NT2/D1 (cell line): ENCODE data around the gene INHBE.
"Not testable (repeated sequence)": the region's sequence is repeated elsewhere in the genome, so short reads cannot be mapped to it uniquely, and the experiment has no call there.

Source experiments
- DNase-seq: peaks from one replicate; pipeline ENCODE4 v3.0.0-alpha.2; 2011; ENCODE audit warnings: low read depth, low spot score
- H3K27me3 ChIP-seq: 2 replicates; pipeline ENCODE4 v1.6.0; 2011; ENCODE audit warnings: mild to moderate bottlenecking; ENCODE audit not compliant: insufficient read length, insufficient read depth
- H3K36me3 ChIP-seq: 2 replicates; pipeline ENCODE4 v1.6.1; 2011; ENCODE audit warnings: mild to moderate bottlenecking, low read length, mixed read lengths; ENCODE audit not compliant: insufficient read depth, insufficient read length
- H3K4me1 ChIP-seq: 2 replicates; pipeline ENCODE4 v1.5.1; 2011; ENCODE audit not compliant: insufficient read depth, insufficient read length
- H3K4me3 ChIP-seq: 2 replicates; pipeline ENCODE4 v1.5.1; 2011; ENCODE audit warnings: low read depth; ENCODE audit not compliant: insufficient read length
- H3K9ac ChIP-seq: 2 replicates; pipeline ENCODE4 v1.6.0; 2011; ENCODE audit warnings: low read depth; ENCODE audit not compliant: insufficient read length
- H3K9me3 ChIP-seq: 2 replicates; pipeline ENCODE4 v1.5.1; 2011; ENCODE audit warnings: mild to moderate bottlenecking, low read length; ENCODE audit not compliant: insufficient read depth
- SUZ12 ChIP-seq: IDR thresholded peaks from 2 replicates; pipeline ENCODE4 v1.6.1; 2011; ENCODE audit not compliant: insufficient read length, insufficient read depth; ENCODE audit errors: extremely low read depth
- YY1 ChIP-seq: IDR thresholded peaks from 2 replicates; pipeline ENCODE4 v1.6.1; 2011; ENCODE audit not compliant: insufficient read length, insufficient read depth
- ZNF274 ChIP-seq: IDR thresholded peaks from 2 replicates; pipeline ENCODE4 v1.6.1; 2011; ENCODE audit warnings: mild to moderate bottlenecking, low read depth, low read length

The INHBE gene

GRCh38 chr12:57420482-57420881 is 34.6 kb upstream of the INHBE start:
- no peak overlapping the region for H3K4me3 ChIP-seq
- no peaks in the 10 kb centered on the region for H3K27me3 ChIP-seq
- H3K9ac ChIP-seq = no peak overlapping the region
- TF ChIP-seq YY1 (no peak), ZNF274 (no peak), SUZ12 (no peak)
- no peaks in the 10 kb centered on the region for H3K4me1 ChIP-seq
- H3K36me3 ChIP-seq = peaks cover 22% of the 10 kb centered on the region
- DNase-seq = no peak
- no peaks in the 10 kb centered on the region for H3K9me3 ChIP-seq

GRCh38 chr12:57426948-57427347 is 28.2 kb upstream of the INHBE start:
- not testable (repeated sequence) for DNase-seq, H3K27me3 ChIP-seq
- H3K36me3 ChIP-seq = peaks cover 19% of the 10 kb centered on the region

GRCh38 chr12:57428965-57429364 is 26.1 kb upstream of the INHBE start:
- TF ChIP-seq SUZ12 (no peak), ZNF274 (no peak), YY1 (no peak)
- no peak overlapping the region for H3K9ac ChIP-seq
- no peak overlapping the region for H3K4me3 ChIP-seq

More at GRCh38 chr12:57426948-57427347, 28.2 kb upstream of the INHBE start:
- not testable (repeated sequence) for H3K4me1 ChIP-seq, H3K9ac ChIP-seq, H3K9me3 ChIP-seq, H3K4me3 ChIP-seq

GRCh38 chr12:57429473-57430111 is 25.5 kb upstream of the INHBE start:
- peak overlapping the region; percentile 68 for H3K4me3 ChIP-seq
- no peak for DNase-seq

More at GRCh38 chr12:57428965-57429364, 26.1 kb upstream of the INHBE start:
- Histone ChIP-seq H3K27me3 (no peaks in the 10 kb centered on the region), H3K9me3 (no peaks in the 10 kb centered on the region), H3K36me3 (peaks cover 4% of the 10 kb centered on the region), H3K4me1 (peaks cover 3% of the 10 kb centered on the region)
- DNase-seq = no peak

GRCh38 chr12:57430112-57430930 is 24.8 kb upstream of the INHBE start:
- no peak for DNase-seq
- H3K9ac ChIP-seq = peak overlapping the region; percentile 79
- H3K9me3 ChIP-seq = no peaks in the 10 kb centered on the region
- no peak for TF ChIP-seq ZNF274
- no peak for TF ChIP-seq YY1
- no peak for TF ChIP-seq SUZ12
- H3K4me1 ChIP-seq = peaks cover 9% of the 10 kb centered on the region
- H3K27me3 ChIP-seq = no peaks in the 10 kb centered on the region
- H3K4me3 ChIP-seq = peak overlapping the region; percentile 68
- peaks cover 3% of the 10 kb centered on the region for H3K36me3 ChIP-seq

More at GRCh38 chr12:57429473-57430111, 25.5 kb upstream of the INHBE start:
- peaks cover 4% of the 10 kb centered on the region for H3K36me3 ChIP-seq
- no peaks in the 10 kb centered on the region for H3K9me3 ChIP-seq
- H3K27me3 ChIP-seq = no peaks in the 10 kb centered on the region
- H3K4me1 ChIP-seq = peaks cover 6% of the 10 kb centered on the region
- TF ChIP-seq SUZ12 (no peak), YY1 (no peak), ZNF274 (no peak)
- H3K9ac ChIP-seq = peak overlapping the region; percentile 79

GRCh38 chr12:57430931-57431566 is 24.1 kb upstream of the INHBE start, which contains the start of gene R3HDM2:
R3HDM2 (minus strand) TSS chr12:57431043; CDS start chr12:57310428, 120,615 bp downstream.
- Histone ChIP-seq H3K27me3 (no peaks in the 10 kb centered on the region), H3K9ac (peak within 1 kb of the TSS; percentile 79), H3K36me3 (no peaks in the 10 kb centered on the region), H3K4me3 (peak within 1 kb of the TSS; percentile 68), H3K9me3 (no peaks in the 10 kb centered on the region), H3K4me1 (peaks cover 9% of the 10 kb centered on the region)
- DNase-seq = peak; percentile 90
- no peak for TF ChIP-seq YY1
- TF ChIP-seq ZNF274 = no peak
- no peak for TF ChIP-seq SUZ12

- no peaks in the 10 kb centered on the region for H3K36me3 ChIP-seq
- H3K9me3 ChIP-seq = no peaks in the 10 kb centered on the region
- TF ChIP-seq YY1 = no peak
- TF ChIP-seq ZNF274 = no peak
- TF ChIP-seq SUZ12 = no peak
- H3K27me3 ChIP-seq = no peaks in the 10 kb centered on the region
- H3K4me1 ChIP-seq = peaks cover 9% of the 10 kb centered on the region
- DNase-seq = no peak
- peak overlapping the region; percentile 22 for H3K4me3 ChIP-seq
- H3K9ac ChIP-seq = peak overlapping the region; percentile 72
Observed at GRCh38 chr12:57431654-57432188, 23.4 kb upstream of the INHBE start.
